DND-41 (cell line): Measurements from ENCODE around the gene NEK9.

Experiments
- EZH2 ChIP-seq: IDR thresholded peaks from 3 replicates; pipeline ENCODE4 v1.6.1; 2012; ENCODE audit warnings: borderline replicate concordance, low read depth, mild to moderate bottlenecking, moderate library complexity, low read length, inconsistent platforms; ENCODE audit not compliant: severe bottlenecking
- TF ChIP-seq, protein P1 (sequence below): IDR thresholded peaks from 2 replicates; pipeline ENCODE4 v1.5.1; 2012; ENCODE audit warnings: borderline replicate concordance, low read length, moderate library complexity, mild to moderate bottlenecking; ENCODE audit not compliant: poor library complexity, severe bottlenecking; ENCODE audit errors: extremely low read depth

DNA sequence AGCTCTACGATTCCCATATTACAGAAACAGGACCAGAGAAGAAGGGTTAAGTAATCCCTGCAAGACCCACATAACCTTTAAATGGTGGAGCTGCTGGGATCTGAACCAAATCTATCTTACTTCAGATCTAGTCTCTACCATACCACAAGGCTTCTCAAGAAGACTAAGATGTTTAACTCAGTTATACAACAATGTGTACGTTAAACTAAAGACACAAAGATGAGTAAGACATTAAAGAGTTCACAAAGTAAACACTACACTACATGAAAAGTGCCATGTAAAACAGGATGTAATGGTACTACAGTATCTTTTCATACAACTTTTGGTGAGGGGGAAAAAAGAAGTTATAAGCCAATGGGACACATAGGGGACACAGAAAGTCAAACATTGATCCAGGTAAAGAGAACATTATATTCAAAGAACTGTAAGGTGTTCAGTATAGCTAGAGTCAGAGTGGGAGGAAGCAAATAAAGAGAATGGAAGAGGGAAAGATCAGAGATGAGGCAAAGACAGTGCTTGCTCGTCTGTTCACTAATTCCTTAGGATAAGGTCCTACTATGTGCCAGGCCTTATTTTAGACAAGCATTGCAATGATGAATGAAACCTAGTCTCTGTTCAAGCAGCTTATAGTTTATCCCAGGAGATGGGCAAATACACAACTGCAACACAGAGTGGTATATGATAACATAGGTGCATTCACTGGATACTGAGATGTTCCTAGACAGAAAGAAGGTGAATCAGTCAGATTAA lies 41.9 kb upstream of the NEK9 start:
- TF ChIP-seq, protein P1, sequence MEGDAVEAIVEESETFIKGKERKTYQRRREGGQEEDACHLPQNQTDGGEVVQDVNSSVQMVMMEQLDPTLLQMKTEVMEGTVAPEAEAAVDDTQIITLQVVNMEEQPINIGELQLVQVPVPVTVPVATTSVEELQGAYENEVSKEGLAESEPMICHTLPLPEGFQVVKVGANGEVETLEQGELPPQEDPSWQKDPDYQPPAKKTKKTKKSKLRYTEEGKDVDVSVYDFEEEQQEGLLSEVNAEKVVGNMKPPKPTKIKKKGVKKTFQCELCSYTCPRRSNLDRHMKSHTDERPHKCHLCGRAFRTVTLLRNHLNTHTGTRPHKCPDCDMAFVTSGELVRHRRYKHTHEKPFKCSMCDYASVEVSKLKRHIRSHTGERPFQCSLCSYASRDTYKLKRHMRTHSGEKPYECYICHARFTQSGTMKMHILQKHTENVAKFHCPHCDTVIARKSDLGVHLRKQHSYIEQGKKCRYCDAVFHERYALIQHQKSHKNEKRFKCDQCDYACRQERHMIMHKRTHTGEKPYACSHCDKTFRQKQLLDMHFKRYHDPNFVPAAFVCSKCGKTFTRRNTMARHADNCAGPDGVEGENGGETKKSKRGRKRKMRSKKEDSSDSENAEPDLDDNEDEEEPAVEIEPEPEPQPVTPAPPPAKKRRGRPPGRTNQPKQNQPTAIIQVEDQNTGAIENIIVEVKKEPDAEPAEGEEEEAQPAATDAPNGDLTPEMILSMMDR, result no peak
- TF ChIP-seq EZH2, result no peak
